A673 (cell line): ENCODE measurements around the gene ZGLP1. TPM values are rescaled to one million over a fixed set of nuclear protein-coding genes. Genes with fewer than 3 reads are reported as not detected.

Source experiments
- BruUV-seq: library from RNA; stranded (reverse); fragments of 400-500 nt; replicated peaks from 2 replicates; lab custom pipeline; 2021; lab: Mats Ljungman, UMichigan
- CTCF ChIA-PET: fragments of 300-600 bp; sonication (Branson Sonifier 250); formaldehyde crosslinking; loops from one replicate; lab custom pipeline; 2022; ENCODE audit warnings: antibody characterized with exemption; lab: Charles Lee
- POLR2A ChIA-PET: fragments of 300-600 bp; sonication (Branson Sonifier 250); formaldehyde crosslinking; loops from one replicate; lab custom pipeline; 2022; ENCODE audit warnings: antibody characterized with exemption; ENCODE audit not compliant: low non-redundant PET; lab: Charles Lee
- DNase-seq: peaks from one replicate; pipeline ENCODE4 v3.0.0-alpha.2; 2015; ENCODE audit warnings: low spot score
- H3K27ac ChIP-seq: fragments of 200-600 bp; sonication (generic); 2 replicates; pipeline ENCODE4 v1.5.1; 2016; ENCODE audit warnings: mixed run types, low read depth, mild to moderate bottlenecking, mixed read lengths, antibody characterized with exemption, low read length; ENCODE audit not compliant: poor library complexity, severe bottlenecking
- H3K27me3 ChIP-seq: fragments of 200-600 bp; sonication (generic); replicated peaks from 2 replicates; pipeline ENCODE4 v1.6.1; 2017; ENCODE audit warnings: mixed run types, low read depth, mild to moderate bottlenecking, mixed read lengths, antibody characterized with exemption, low read length; ENCODE audit not compliant: insufficient read depth, poor library complexity
- H3K36me3 ChIP-seq: fragments of 200-600 bp; sonication (generic); 2 replicates; pipeline ENCODE4 v1.6.1; 2016; ENCODE audit warnings: mixed run types, mild to moderate bottlenecking, mixed read lengths, antibody characterized with exemption, low read length; ENCODE audit not compliant: insufficient read depth, poor library complexity, severe bottlenecking
- H3K4me1 ChIP-seq: fragments of 200-600 bp; sonication (generic); 2 replicates; pipeline ENCODE4 v1.6.1; 2017; ENCODE audit warnings: mixed run types, mild to moderate bottlenecking, mixed read lengths, antibody characterized with exemption, low read length; ENCODE audit not compliant: insufficient read depth, poor library complexity, severe bottlenecking
- H3K4me3 ChIP-seq: fragments of 200-600 bp; sonication (generic); 2 replicates; pipeline ENCODE4 v1.5.1; 2016; ENCODE audit warnings: low read depth, mixed run types, mild to moderate bottlenecking, mixed read lengths, low read length; ENCODE audit not compliant: poor library complexity, severe bottlenecking
- H3K9me3 ChIP-seq: fragments of 200-600 bp; sonication (generic); 2 replicates; pipeline ENCODE4 v1.6.1; 2016; ENCODE audit warnings: mixed run types, low read depth, mild to moderate bottlenecking, mixed read lengths, antibody characterized with exemption, low read length; ENCODE audit not compliant: poor library complexity, severe bottlenecking
- CTCF ChIP-seq: fragments of 300-800, 200-600 bp; sonication (generic); conservative IDR thresholded peaks from 2 replicates; pipeline ENCODE4 v1.5.1; 2017; ENCODE audit warnings: low read depth, mild to moderate bottlenecking, antibody characterized with exemption, low read length, moderate library complexity, mixed read lengths
- EZH2 ChIP-seq: fragments of 200-600 bp; sonication (generic); IDR thresholded peaks from 2 replicates; pipeline ENCODE4 v1.6.1; 2017; ENCODE audit warnings: borderline replicate concordance, low read depth, mild to moderate bottlenecking, mixed read lengths, antibody characterized with exemption, low read length; ENCODE audit not compliant: poor library complexity, severe bottlenecking
- intact Hi-C: fragments of 100-400 bp; cut with micrococcal nuclease; formaldehyde crosslinking; loops from one replicate; pipeline ENCODE4 v1.10.0; 2022; ENCODE audit not compliant: unreplicated experiment
- total RNA-seq: library from RNA; stranded (reverse); gene quantifications from 2 replicates; pipeline ENCODE4 v1.2.3, GENCODE V29; 2021

Gene ZGLP1
- total RNA-seq, 1 experiment from 2014 or later: 7.2 TPM

DNA sequence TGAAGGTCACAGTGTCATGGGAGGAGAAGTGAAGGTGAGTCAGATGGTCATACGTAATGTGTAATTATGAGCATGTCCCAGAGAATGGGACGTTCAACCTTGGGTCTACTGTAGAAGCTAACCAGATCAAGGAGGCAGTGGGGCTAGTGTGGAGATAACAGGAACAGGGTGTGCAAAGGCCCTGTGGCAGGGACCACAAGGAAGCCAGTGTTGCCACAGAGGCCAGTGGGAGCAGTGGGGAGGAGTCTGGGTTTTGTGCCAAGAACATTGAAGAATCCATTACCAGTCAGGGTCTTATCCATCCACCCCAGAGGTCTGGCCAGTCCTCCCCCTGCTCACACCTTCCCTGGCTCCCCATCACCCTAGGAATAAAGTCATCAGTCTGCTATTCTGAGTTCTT lies 54.3 kb downstream of the ZGLP1 start:
- Histone ChIP-seq H3K4me3 (no peak overlapping the region), H3K27ac (no peak overlapping the region), H3K9me3 (no peaks in the 10 kb centered on the region), H3K27me3 (no peaks in the 10 kb centered on the region), H3K4me1 (peaks cover 5% of the 10 kb centered on the region), H3K36me3 (peaks cover 22% of the 10 kb centered on the region)
- no TSS peak for BruUV-seq
- ChIA-PET POLR2A (no interaction called here), CTCF (no interaction called here)
- intact Hi-C loops: no loop called here
- no peak for DNase-seq
- TF ChIP-seq CTCF (no peak), EZH2 (no peak)

Other genes starting within 250 kb of the ZGLP1 start
- 15.2 and 17.3 TPM in 2 replicates for gene SHFL, start 223.5 kb downstream of the ZGLP1 start, total RNA-seq
- not detected in 2 replicates for gene ANGPTL6, start 207.1 kb downstream of the ZGLP1 start, total RNA-seq
- 116 and 132 TPM in 2 replicates for gene PPAN, start 203.5 kb downstream of the ZGLP1 start, total RNA-seq
- 32.2 and 39.4 TPM in 2 replicates for gene P2RY11, start 198.1 kb downstream of the ZGLP1 start, total RNA-seq
- 260 and 266 TPM in 2 replicates for gene EIF3G, start 189.9 kb downstream of the ZGLP1 start, total RNA-seq
- 371 and 383 TPM in 2 replicates for gene DNMT1, start 114.9 kb downstream of the ZGLP1 start, total RNA-seq
- gene S1PR2, start 78.5 kb downstream of the ZGLP1 start, total RNA-seq: 8.4 and 10.0 TPM in 2 replicates
- 107 and 112 TPM in 2 replicates for gene MRPL4, start 57.6 kb downstream of the ZGLP1 start, total RNA-seq
- gene ICAM1, start 38.7 kb downstream of the ZGLP1 start, total RNA-seq: 1.7 and 2.2 TPM in 2 replicates
- gene ICAM4, start 22.9 kb downstream of the ZGLP1 start, total RNA-seq: 0.58 and 1.5 TPM in 2 replicates
- gene ICAM5, start 19.9 kb downstream of the ZGLP1 start, total RNA-seq: 4.6 and 6.9 TPM in 2 replicates
- gene FDX2, start 6.2 kb upstream of the ZGLP1 start, total RNA-seq: 26.7 and 29.9 TPM in 2 replicates
- gene RAVER1, start 23.7 kb upstream of the ZGLP1 start, total RNA-seq: 84.6 and 87.7 TPM in 2 replicates
- 2.6 and 3.2 TPM in 2 replicates for gene ICAM3, start 29.8 kb upstream of the ZGLP1 start, total RNA-seq
- 118 and 121 TPM in 2 replicates for gene TYK2, start 70.8 kb upstream of the ZGLP1 start, total RNA-seq
- gene CDC37, start 93.7 kb upstream of the ZGLP1 start, total RNA-seq: 272 and 288 TPM in 2 replicates
- 32.5 and 40.1 TPM in 2 replicates for gene PDE4A, start 110.7 kb upstream of the ZGLP1 start, total RNA-seq
- gene KEAP1, start 193.5 kb upstream of the ZGLP1 start, total RNA-seq: 112 TPM in 2 replicates
- gene S1PR5, start 207.6 kb upstream of the ZGLP1 start, total RNA-seq: 0.41 and 1.1 TPM in 2 replicates
- 52.1 and 57.1 TPM in 2 replicates for gene ATG4D, start 234.1 kb upstream of the ZGLP1 start, total RNA-seq